HCT116 (cell line): ENCODE data around the gene CDH13. TPM values are rescaled to one million over a fixed set of nuclear protein-coding genes. Genes with fewer than 3 reads are reported as not detected.

Source experiments
- ATAC-seq: fragments of 200-7000 bp; cut with Tn5 transposase; 2 replicates; pipeline ENCODE4 v1.9.1; 2020; ENCODE audit warnings: mild to moderate bottlenecking, moderate library complexity
- BruUV-seq: library from RNA; stranded (reverse); fragments of 400-500 nt; replicated peaks from 2 replicates; lab custom pipeline; 2021; lab: Mats Ljungman, UMichigan
- CTCF ChIA-PET: fragments of 300-600 bp; sonication (Branson Sonifier 250); formaldehyde crosslinking; loops from one replicate; lab custom pipeline; 2021; ENCODE audit warnings: antibody characterized with exemption; lab: Charles Lee
- POLR2A ChIA-PET: fragments of 300-600, 350-600 bp; sonication (Branson Sonifier 250); formaldehyde crosslinking; loops from one replicate; lab custom pipeline; 2021; ENCODE audit warnings: antibody characterized with exemption; lab: Charles Lee
- RAD21 ChIA-PET, 2 experiments: fragments of 300-600 bp; sonication (Branson Sonifier 250); formaldehyde crosslinking; loops; one replicate each; lab custom pipeline; 2023; ENCODE audit warnings: low total read pairs in 2 of 2; ENCODE audit not compliant: uncharacterized antibody in 2 of 2, unreplicated experiment in 2 of 2, low non-redundant PET in 1 of 2; lab: Charles Lee
- DNase-seq: peaks from one replicate; pipeline ENCODE4 v3.0.0-alpha.2; 2010; ENCODE audit warnings: low read depth, low spot score
- H2AFZ ChIP-seq: fragments of 200-600 bp; shearing (Covaris generic), sonication (generic); 2 replicates; pipeline ENCODE4 v1.6.1; 2017; ENCODE audit warnings: low read depth, mixed run types, mixed read lengths, antibody characterized with exemption, low read length; ENCODE audit not compliant: poor library complexity, severe bottlenecking
- H3K27ac ChIP-seq: 2 replicates; pipeline ENCODE4 v1.5.1; 2012; ENCODE audit warnings: low read depth, low read length
- H3K27me3 ChIP-seq: fragments of 200-600 bp; sonication (generic); 2 replicates; pipeline ENCODE4 v1.6.1; 2016; ENCODE audit warnings: mixed run types, low read length, mixed read lengths; ENCODE audit not compliant: insufficient read depth
- H3K36me3 ChIP-seq, 2 experiments: fragments of 200-500 bp in 1 of 2; fragments of 200-600 bp in 1 of 2; sonication (Bioruptor generic) in 1 of 2; sonication (generic) in 1 of 2; 2 replicates each; pipeline versions ENCODE4 v1.5.1 to v1.6.1; 2014 to 2016; ENCODE audit warnings: low read length in 2 of 2, inconsistent platforms in 1 of 2, mixed read lengths in 1 of 2, mixed run types in 1 of 2; ENCODE audit not compliant: insufficient read depth in 2 of 2, control insufficient read depth in 1 of 2
- H3K4me1 ChIP-seq, 2 experiments: fragments of 200-600 bp in 1 of 2; sonication (generic) in 1 of 2; 2 replicates each; pipeline versions ENCODE4 v1.5.1 to v1.6.1; 2012 to 2017; ENCODE audit warnings: low read length in 2 of 2, inconsistent platforms in 1 of 2, mild to moderate bottlenecking in 1 of 2, mixed read lengths in 1 of 2, mixed run types in 1 of 2, moderate library complexity in 1 of 2; ENCODE audit not compliant: insufficient read depth in 2 of 2, control insufficient read depth in 1 of 2
- H3K4me2 ChIP-seq: fragments of 200-600 bp; sonication (generic); 2 replicates; pipeline ENCODE4 v1.6.1; 2017; ENCODE audit warnings: mixed run types, low read length, mixed read lengths
- H3K4me3 ChIP-seq, 2 experiments: fragments of 200-600 bp in 1 of 2; sonication (generic) in 1 of 2; replicated peaks in 1 of 2; 2 replicates each; pipeline ENCODE4 v1.5.1; 2011 to 2016; ENCODE audit warnings: low read length in 2 of 2, control low read depth in 1 of 2, low read depth in 1 of 2, mild to moderate bottlenecking in 1 of 2, mixed read lengths in 1 of 2, mixed run types in 1 of 2
- H3K79me2 ChIP-seq: fragments of 200-600 bp; sonication (generic); 2 replicates; pipeline ENCODE4 v1.6.1; 2017; ENCODE audit warnings: mild to moderate bottlenecking, mixed run types, low read length, moderate library complexity, mixed read lengths; ENCODE audit not compliant: insufficient read depth
- H3K9ac ChIP-seq: fragments of 200-600 bp; sonication (generic); 2 replicates; pipeline ENCODE4 v1.6.1; 2016; ENCODE audit warnings: low read length, mixed read lengths
- H3K9me2 ChIP-seq: fragments of 200-600 bp; sonication (generic), shearing (Covaris generic); 2 replicates; pipeline ENCODE4 v1.6.1; 2017; ENCODE audit warnings: mixed run types, mild to moderate bottlenecking, moderate library complexity; ENCODE audit not compliant: insufficient read depth
- H3K9me3 ChIP-seq, 2 experiments: fragments of 200-500 bp in 1 of 2; fragments of 200-600 bp in 1 of 2; sonication (Bioruptor generic) in 1 of 2; sonication (generic) in 1 of 2; 2 replicates each; pipeline ENCODE4 v1.6.1; 2014 to 2017; ENCODE audit warnings: low read length in 2 of 2, mixed read lengths in 2 of 2, inconsistent platforms in 1 of 2, low read depth in 1 of 2, mild to moderate bottlenecking in 1 of 2, mixed run types in 1 of 2, moderate library complexity in 1 of 2; ENCODE audit not compliant: control insufficient read depth in 1 of 2, insufficient read depth in 1 of 2
- H4K20me1 ChIP-seq: fragments of 200-600 bp; sonication (generic), shearing (Covaris generic); 2 replicates; pipeline ENCODE4 v1.6.1; 2017; ENCODE audit warnings: mixed run types, mild to moderate bottlenecking, moderate library complexity; ENCODE audit not compliant: insufficient read depth
- ATF3 ChIP-seq: IDR thresholded peaks from 2 replicates; pipeline ENCODE4 v1.6.1; 2012
- CBX3 ChIP-seq: IDR thresholded peaks from 2 replicates; pipeline ENCODE4 v1.6.1; 2012; ENCODE audit warnings: low read depth
- CEBPB ChIP-seq: IDR thresholded peaks from 2 replicates; pipeline ENCODE4 v1.6.1; 2012; ENCODE audit warnings: low read depth
- EGR1 ChIP-seq: IDR thresholded peaks from 2 replicates; pipeline ENCODE4 v1.6.1; 2012; ENCODE audit warnings: low read depth
- ELF1 ChIP-seq: IDR thresholded peaks from 2 replicates; pipeline ENCODE4 v1.6.1; 2012; ENCODE audit warnings: low read depth, borderline replicate concordance
- EZH2 ChIP-seq: fragments of 200-600 bp; sonication (generic); IDR thresholded peaks from 2 replicates; pipeline ENCODE4 v1.6.1; 2017; ENCODE audit warnings: antibody characterized with exemption, mixed run types
- FOSL1 ChIP-seq: IDR thresholded peaks from 2 replicates; pipeline ENCODE4 v1.6.1; 2012; ENCODE audit warnings: low read depth
- JUND ChIP-seq: IDR thresholded peaks from 2 replicates; pipeline ENCODE4 v1.6.1; 2012
- POLR2A ChIP-seq: IDR thresholded peaks from 2 replicates; pipeline ENCODE4 v1.7.0; 2011; ENCODE audit warnings: borderline replicate concordance; ENCODE audit not compliant: insufficient read depth, insufficient read length; ENCODE audit errors: extremely low read depth
- POLR2AphosphoS5 ChIP-seq: IDR thresholded peaks from 2 replicates; pipeline ENCODE4 v1.6.1; 2011; ENCODE audit warnings: mild to moderate bottlenecking, low read depth, low read length, moderate library complexity
- RAD21 ChIP-seq: IDR thresholded peaks from 2 replicates; pipeline ENCODE4 v1.6.1; 2012; ENCODE audit warnings: low read depth, mild to moderate bottlenecking
- REST ChIP-seq: IDR thresholded peaks from 2 replicates; pipeline ENCODE4 v1.6.1; 2012; ENCODE audit warnings: low read depth
- SP1 ChIP-seq: IDR thresholded peaks from 2 replicates; pipeline ENCODE4 v1.6.1; 2012; ENCODE audit warnings: low read depth
- TCF7L2 ChIP-seq: IDR thresholded peaks from 2 replicates; pipeline ENCODE4 v1.7.0; 2011; ENCODE audit warnings: borderline replicate concordance, inconsistent platforms; ENCODE audit not compliant: insufficient read depth, insufficient read length; ENCODE audit errors: extremely low read depth
- YY1 ChIP-seq: IDR thresholded peaks from 2 replicates; pipeline ENCODE4 v1.6.1; 2011; ENCODE audit warnings: low read length, low read depth, moderate library complexity, mild to moderate bottlenecking; ENCODE audit not compliant: insufficient replicate concordance; ENCODE audit errors: extremely low read depth
- ZBTB33 ChIP-seq: IDR thresholded peaks from 2 replicates; pipeline ENCODE4 v1.6.1; 2011; ENCODE audit warnings: mild to moderate bottlenecking, low read length, moderate library complexity; ENCODE audit not compliant: insufficient replicate concordance; ENCODE audit errors: extremely low read depth
- ZFX ChIP-seq: fragments of 450-650 bp; IDR thresholded peaks from 2 replicates; pipeline ENCODE4 v1.6.1; 2017
- ZNF274 ChIP-seq: fragments of 200-500 bp; sonication (Bioruptor generic); IDR thresholded peaks from 2 replicates; pipeline ENCODE4 v1.6.1; 2014; ENCODE audit warnings: mild to moderate bottlenecking, low read depth, low read length, inconsistent platforms
- intact Hi-C: fragments of 100-400 bp; cut with micrococcal nuclease; formaldehyde crosslinking; loops from 2 replicates; pipeline ENCODE4 v1.10.0; 2022
- total RNA-seq: library from RNA; stranded (reverse); gene quantifications from one replicate; pipeline ENCODE4 v1.2.1, GENCODE V29; 2021; ENCODE audit not compliant: unreplicated experiment
- TF ChIP-seq, protein P1 (sequence below): IDR thresholded peaks from 2 replicates; pipeline ENCODE4 v1.6.1; 2012

The CDH13 gene
- total RNA-seq, 1 experiment from 2014 or later, result not detected

GRCh38 chr16:82638095-82638798, 11.5 kb downstream of the CDH13 start:
- no peak overlapping the region for H3K27ac ChIP-seq
- no peaks in the 10 kb centered on the region for H3K27me3 ChIP-seq
- DNase-seq (no peak), ATAC-seq (no peak)
- H3K4me2 ChIP-seq, result no peak overlapping the region
- no peaks in the 10 kb centered on the region for H3K79me2 ChIP-seq
- no peaks in the 10 kb centered on the region for H3K4me1 ChIP-seq
- POLR2A ChIA-PET, result no interaction called here
- no peaks in the 10 kb centered on the region for H3K9me3 ChIP-seq
- H4K20me1 ChIP-seq, result no peaks in the 10 kb centered on the region
- intact Hi-C loops, result loop anchor here (10.0 kb wide), 1 partner anchor 807 kb away; no protein-coding TSS in a partner anchor
- no TSS peak for BruUV-seq
- H3K4me3 ChIP-seq, result no peak overlapping the region
- TF ChIP-seq ZBTB33, result no peak
- no peak for TF ChIP-seq ZNF274
- TF ChIP-seq TCF7L2, result no peak
- no peak for TF ChIP-seq POLR2AphosphoS5
- no peak for TF ChIP-seq YY1
- TF ChIP-seq RAD21, result no peak
- TF ChIP-seq REST, result no peak
- TF ChIP-seq FOSL1, result no peak
- no peak for TF ChIP-seq SP1
- TF ChIP-seq EGR1, result no peak
- TF ChIP-seq, protein P1, sequence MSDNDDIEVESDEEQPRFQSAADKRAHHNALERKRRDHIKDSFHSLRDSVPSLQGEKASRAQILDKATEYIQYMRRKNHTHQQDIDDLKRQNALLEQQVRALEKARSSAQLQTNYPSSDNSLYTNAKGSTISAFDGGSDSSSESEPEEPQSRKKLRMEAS, result no peak
- no peak for TF ChIP-seq JUND
- no peak for TF ChIP-seq CBX3
- TF ChIP-seq ZFX, result no peak
- TF ChIP-seq EZH2, result no peak
- no peak for TF ChIP-seq CEBPB
- TF ChIP-seq ELF1, result no peak
- TF ChIP-seq ATF3, result no peak
- no peak for TF ChIP-seq POLR2A
- RAD21 ChIA-PET, result no interaction called here
- CTCF ChIA-PET, result interaction anchor here (1.4 kb wide), 1 partner anchor 375 kb away, joined by 3 read pairs; no protein-coding TSS in a partner anchor
- H3K36me3 ChIP-seq, result no peaks in the 10 kb centered on the region
- no peak overlapping the region for H2AFZ ChIP-seq
- no peaks in the 10 kb centered on the region for H3K9me2 ChIP-seq
- no peak overlapping the region for H3K9ac ChIP-seq
